ENCODE results near the gene STARD9. TPM values are rescaled to one million over a fixed set of nuclear protein-coding genes. Genes with fewer than 3 reads are reported as not detected.

The STARD9 gene
- total RNA-seq, 1 experiment from 2014 or later, result 0.86 TPM

DNA sequence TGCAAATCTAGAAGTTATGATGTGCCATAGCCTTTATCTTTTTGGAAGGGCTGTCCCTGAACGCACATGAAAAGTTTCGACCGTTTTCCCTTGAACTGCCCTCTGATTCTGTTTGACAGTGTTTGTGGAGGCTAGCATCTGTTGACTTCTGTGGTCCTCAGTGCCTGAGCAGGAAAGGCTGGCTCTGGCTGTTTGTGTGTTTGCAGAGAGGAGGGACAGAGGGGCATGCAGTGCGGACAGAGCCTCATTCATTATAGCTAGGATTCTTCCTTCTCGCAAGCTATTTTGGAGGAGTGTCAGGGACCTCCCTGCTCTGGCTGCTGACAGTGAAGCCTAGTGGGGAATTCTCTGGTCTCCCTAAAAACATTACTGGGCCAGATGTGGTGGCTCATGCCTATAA, 97.0 kb downstream of the STARD9 start:
- no peak for TF ChIP-seq CTCF (IDR thresholded peaks at IDR 0.05; ENCODE audit: insufficient read depth in 1 of 2, low read depth in 1 of 2, low read length in 1 of 2, severe bottlenecking in 1 of 2, unreplicated experiment in 1 of 2)
- POLR2A ChIA-PET, result no interaction called here
- CTCF ChIA-PET, result no interaction called here

DNA sequence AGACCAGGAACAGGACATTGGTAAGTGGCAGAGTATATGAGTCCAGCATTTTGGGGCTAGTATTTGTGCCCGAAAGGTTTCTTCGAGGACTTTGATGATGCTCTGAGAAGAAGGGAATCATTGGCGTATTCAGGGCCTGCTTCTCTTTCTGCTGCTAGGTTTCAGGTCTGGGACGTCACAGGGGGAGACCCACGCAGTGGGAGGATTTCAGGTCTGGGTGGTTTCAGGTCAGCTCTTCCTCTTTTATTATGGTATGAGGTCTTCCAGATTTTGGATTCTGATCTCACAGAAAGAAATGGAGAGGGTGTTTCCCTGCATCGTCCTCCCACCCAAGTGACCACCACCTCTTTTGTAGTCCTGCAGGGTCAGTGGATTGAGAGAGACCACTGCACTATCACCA, 99.1 kb downstream of the STARD9 start:
- no peaks in the 10 kb centered on the region for H3K27me3 ChIP-seq (replicated peaks; ENCODE audit: control insufficient read depth, insufficient read depth, low read length)
- no peaks in the 10 kb centered on the region for H3K9me3 ChIP-seq
- ChIA-PET CTCF (no interaction called here), POLR2A (no interaction called here)
- DNase-seq, result no peak
- H3K4me3 ChIP-seq (ENCODE audit: low read depth, low read length), result no peak overlapping the region
- H3K4me3 Mint-ChIP-seq (ENCODE audit: unreplicated experiment), result no peak overlapping the region
- H3K27me3 Mint-ChIP-seq (ENCODE audit: insufficient read depth, unreplicated experiment), result peaks cover 3% of the 10 kb centered on the region
- no peaks in the 10 kb centered on the region for H3K4me1 ChIP-seq
- intact Hi-C loops (cut with micrococcal nuclease; ENCODE audit: unreplicated experiment), result no loop called here
- BruUV-seq (replicated peaks), result no TSS peak
- TF ChIP-seq CTCF (IDR thresholded peaks at IDR 0.05; ENCODE audit: insufficient read depth in 1 of 2, low read depth in 1 of 2, low read length in 1 of 2, severe bottlenecking in 1 of 2, unreplicated experiment in 1 of 2), result no peak
- H3K27ac Mint-ChIP-seq (ENCODE audit: unreplicated experiment), result no peak overlapping the region
- no peaks in the 10 kb centered on the region for H3K36me3 Mint-ChIP-seq (ENCODE audit: insufficient read depth, unreplicated experiment)
- no peaks in the 10 kb centered on the region for H3K4me1 Mint-ChIP-seq (ENCODE audit: low read depth, unreplicated experiment)
- no peaks in the 10 kb centered on the region for H3K36me3 ChIP-seq (ENCODE audit: control insufficient read depth, insufficient read depth, low read length)
- no peaks in the 10 kb centered on the region for H3K9me3 Mint-ChIP-seq (ENCODE audit: unreplicated experiment)

More for the DNA sequence above, 97.0 kb downstream of the STARD9 start:
- no peaks in the 10 kb centered on the region for H3K4me1 ChIP-seq
- H3K4me1 Mint-ChIP-seq (ENCODE audit: low read depth, unreplicated experiment), result no peaks in the 10 kb centered on the region
- H3K4me3 ChIP-seq (ENCODE audit: low read depth, low read length), result no peak overlapping the region
- no peaks in the 10 kb centered on the region for H3K9me3 Mint-ChIP-seq (ENCODE audit: unreplicated experiment)
- no peaks in the 10 kb centered on the region for H3K36me3 Mint-ChIP-seq (ENCODE audit: insufficient read depth, unreplicated experiment)
- peaks cover 6% of the 10 kb centered on the region for H3K27me3 Mint-ChIP-seq (ENCODE audit: insufficient read depth, unreplicated experiment)
- no TSS peak for BruUV-seq (replicated peaks)
- intact Hi-C loops (cut with micrococcal nuclease; ENCODE audit: unreplicated experiment), result no loop called here
- H3K27ac Mint-ChIP-seq (ENCODE audit: unreplicated experiment), result no peak overlapping the region
- no peaks in the 10 kb centered on the region for H3K9me3 ChIP-seq
- no peak overlapping the region for H3K4me3 Mint-ChIP-seq (ENCODE audit: unreplicated experiment)
- no peak for DNase-seq
- H3K36me3 ChIP-seq (ENCODE audit: control insufficient read depth, insufficient read depth, low read length), result no peaks in the 10 kb centered on the region
- no peaks in the 10 kb centered on the region for H3K27me3 ChIP-seq (replicated peaks; ENCODE audit: control insufficient read depth, insufficient read depth, low read length)

DNA sequence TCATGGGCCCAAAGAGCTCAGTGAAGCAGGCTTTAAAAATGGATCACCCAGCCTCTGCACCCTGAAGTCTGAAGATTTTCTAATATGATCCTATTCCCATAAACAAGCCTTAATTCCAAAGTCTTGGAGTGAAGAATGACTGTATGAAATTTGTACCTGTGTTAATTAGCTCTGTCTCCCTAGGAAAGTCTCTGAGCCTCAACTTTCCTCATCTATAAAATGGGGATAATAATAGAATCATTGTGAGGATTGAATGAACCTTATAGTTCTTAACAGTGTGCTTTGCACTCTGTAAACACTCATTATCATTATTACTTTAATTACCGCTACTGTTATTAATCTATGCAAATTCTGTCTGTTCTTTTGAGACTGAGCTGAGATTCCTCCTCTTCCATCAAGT, 99.6 kb downstream of the STARD9 start:
- CTCF ChIA-PET, result interaction anchor here (0.6 kb wide), 1 partner anchor 181 kb away, joined by 3 read pairs; no protein-coding TSS in a partner anchor
- no peak overlapping the region for H3K27ac Mint-ChIP-seq (ENCODE audit: unreplicated experiment)
- no peaks in the 10 kb centered on the region for H3K27me3 ChIP-seq (replicated peaks; ENCODE audit: control insufficient read depth, insufficient read depth, low read length)
- no peak for DNase-seq
- no peak for TF ChIP-seq CTCF (IDR thresholded peaks at IDR 0.05; ENCODE audit: insufficient read depth in 1 of 2, low read depth in 1 of 2, low read length in 1 of 2, severe bottlenecking in 1 of 2, unreplicated experiment in 1 of 2)
- intact Hi-C loops (cut with micrococcal nuclease; ENCODE audit: unreplicated experiment), result no loop called here
- H3K4me3 Mint-ChIP-seq (ENCODE audit: unreplicated experiment), result no peak overlapping the region
- no peaks in the 10 kb centered on the region for H3K9me3 ChIP-seq
- no peaks in the 10 kb centered on the region for H3K4me1 ChIP-seq
- H3K4me3 ChIP-seq (ENCODE audit: low read depth, low read length), result no peak overlapping the region
- no peaks in the 10 kb centered on the region for H3K9me3 Mint-ChIP-seq (ENCODE audit: unreplicated experiment)
- H3K4me1 Mint-ChIP-seq (ENCODE audit: low read depth, unreplicated experiment), result no peaks in the 10 kb centered on the region
- POLR2A ChIA-PET, result no interaction called here
- no TSS peak for BruUV-seq (replicated peaks)
- H3K36me3 Mint-ChIP-seq (ENCODE audit: insufficient read depth, unreplicated experiment), result no peaks in the 10 kb centered on the region
- no peaks in the 10 kb centered on the region for H3K36me3 ChIP-seq (ENCODE audit: control insufficient read depth, insufficient read depth, low read length)
- peaks cover 3% of the 10 kb centered on the region for H3K27me3 Mint-ChIP-seq (ENCODE audit: insufficient read depth, unreplicated experiment)
